T-helper 17 cell (primary cell): ENCODE results near the gene IKBKG. TPM values are rescaled to one million over a fixed set of nuclear protein-coding genes. Genes with fewer than 3 reads are reported as not detected.
"Not testable (repeated sequence)": the region's sequence is repeated elsewhere in the genome, so short reads cannot be mapped to it uniquely, and the experiment has no call there.

Source experiments
- ATAC-seq: fragments of 150-1000 bp; cut with Tn5 transposase; 2 replicates; pipeline ENCODE4 v1.10.0; 2021; ENCODE audit warnings: mild to moderate bottlenecking, moderate library complexity
- DNase-seq, 3 donors: peaks; one replicate each; pipeline versions ENCODE4 v3.0.0 to v3.0.0-alpha.2; 2020 to 2021
- H3K9me3 ChIP-seq: one replicate; pipeline ENCODE4 v1.7.0; 2013; ENCODE audit warnings: low read length, mild to moderate bottlenecking; ENCODE audit not compliant: control insufficient read depth, poor library complexity, severe bottlenecking
- H3K27ac Mint-ChIP-seq: one replicate; pipeline ENCODE4 v1.8.0; 2022; ENCODE audit warnings: mild to moderate bottlenecking, moderate library complexity, mixed read lengths
- H3K27me3 Mint-ChIP-seq: one replicate; pipeline ENCODE4 v1.8.0; 2022; ENCODE audit warnings: mixed read lengths
- H3K36me3 Mint-ChIP-seq: one replicate; pipeline ENCODE4 v1.8.0; 2022; ENCODE audit warnings: low read depth, mixed read lengths
- H3K4me1 Mint-ChIP-seq: one replicate; pipeline ENCODE4 v1.8.0; 2022; ENCODE audit warnings: mild to moderate bottlenecking, mixed read lengths
- H3K4me3 Mint-ChIP-seq: one replicate; pipeline ENCODE4 v1.8.0; 2022; ENCODE audit warnings: mild to moderate bottlenecking, moderate library complexity, mixed read lengths
- total RNA-seq, 4 donors: library from RNA in 2 of 4; stranded (reverse) in 2 of 4; gene quantifications; one replicate each; pipeline ENCODE4 v1.2.3 and lab custom pipeline; 2022 to 2026

The IKBKG gene, protein sequence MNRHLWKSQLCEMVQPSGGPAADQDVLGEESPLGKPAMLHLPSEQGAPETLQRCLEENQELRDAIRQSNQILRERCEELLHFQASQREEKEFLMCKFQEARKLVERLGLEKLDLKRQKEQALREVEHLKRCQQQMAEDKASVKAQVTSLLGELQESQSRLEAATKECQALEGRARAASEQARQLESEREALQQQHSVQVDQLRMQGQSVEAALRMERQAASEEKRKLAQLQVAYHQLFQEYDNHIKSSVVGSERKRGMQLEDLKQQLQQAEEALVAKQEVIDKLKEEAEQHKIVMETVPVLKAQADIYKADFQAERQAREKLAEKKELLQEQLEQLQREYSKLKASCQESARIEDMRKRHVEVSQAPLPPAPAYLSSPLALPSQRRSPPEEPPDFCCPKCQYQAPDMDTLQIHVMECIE
- total RNA-seq (10 to 100 TPM; 35.9 to 45.1 TPM), total RNA-seq (lab: John Stamatoyannopoulos, UW) (11.6 to 13.6 reads per million in 2 donors)

GRCh38 chrX:154547245-154548027, at the start of gene IKBKG:
IKBKG (plus strand) TSS chrX:154547620; CDS start chrX:154552003, 4,383 bp downstream.
- Mint-ChIP-seq H3K4me1 (peaks cover 35% of the 10 kb centered on the region), H3K27ac (peak within 1 kb of the TSS; percentile 96), H3K27me3 (no peaks in the 10 kb centered on the region), H3K36me3 (no peaks in the 10 kb centered on the region), H3K4me3 (peak within 1 kb of the TSS; percentile 98)
- no peaks in the 10 kb centered on the region for H3K9me3 ChIP-seq
- ATAC-seq (peak; percentile 85), DNase-seq (peak; percentile 76 to 84 (median 82))

- not testable (repeated sequence) for H3K9me3 ChIP-seq, H3K36me3 Mint-ChIP-seq, H3K27me3 Mint-ChIP-seq, ATAC-seq, H3K27ac Mint-ChIP-seq, H3K4me3 Mint-ChIP-seq, H3K4me1 Mint-ChIP-seq, DNase-seq
Observed at GRCh38 chrX:154501423-154501822, 46.0 kb upstream of the IKBKG start.

DNA sequence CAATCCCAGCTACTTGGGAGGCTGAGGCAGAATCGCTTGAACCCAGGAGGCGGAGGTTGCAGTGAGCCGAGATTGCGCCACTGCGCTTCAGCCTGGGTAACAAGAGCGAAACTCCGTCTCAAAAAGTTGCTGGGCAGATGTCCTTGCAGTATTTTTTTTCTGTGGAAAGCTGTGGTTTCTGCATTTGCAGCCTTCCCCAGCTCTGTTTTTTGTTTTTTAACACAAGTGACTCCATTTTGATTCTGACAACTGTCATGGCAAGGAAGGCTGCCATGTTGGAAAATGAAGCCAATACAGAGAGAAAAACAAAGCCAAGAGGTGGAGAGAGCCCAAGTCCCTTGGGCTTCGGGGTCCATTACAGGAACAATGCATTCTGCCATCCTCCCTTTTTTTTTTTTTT, 45.3 kb upstream of the IKBKG start:
- DNase-seq (no peak), ATAC-seq (no peak)
- Mint-ChIP-seq H3K27me3 (no peaks in the 10 kb centered on the region), H3K36me3 (no peaks in the 10 kb centered on the region), H3K4me3 (no peak overlapping the region), H3K27ac (no peak overlapping the region), H3K4me1 (no peaks in the 10 kb centered on the region)
- H3K9me3 ChIP-seq = no peaks in the 10 kb centered on the region

DNA sequence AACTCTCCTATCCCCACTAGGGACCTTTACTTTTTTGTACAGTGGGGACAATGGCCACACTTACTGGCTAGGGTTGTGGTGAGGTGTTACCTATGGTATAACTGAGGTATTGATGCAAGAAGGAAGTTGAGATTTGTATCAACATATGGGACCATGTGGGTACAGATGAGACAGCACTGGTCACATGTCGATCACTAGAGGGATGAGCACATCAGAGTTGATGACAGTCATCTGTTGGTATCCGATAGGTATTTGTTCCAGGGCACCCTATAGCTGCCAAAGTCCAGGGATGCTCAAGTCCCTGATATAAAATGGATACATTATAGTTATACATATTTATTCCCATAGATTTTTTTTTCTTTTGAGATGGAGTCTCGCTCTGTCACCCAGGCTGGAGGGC, 44.4 kb upstream of the IKBKG start:
- Mint-ChIP-seq H3K27me3 (no peaks in the 10 kb centered on the region), H3K4me3 (no peak overlapping the region), H3K36me3 (no peaks in the 10 kb centered on the region), H3K4me1 (no peaks in the 10 kb centered on the region), H3K27ac (no peak overlapping the region)
- DNase-seq (no peak), ATAC-seq (no peak)
- no peaks in the 10 kb centered on the region for H3K9me3 ChIP-seq

DNA sequence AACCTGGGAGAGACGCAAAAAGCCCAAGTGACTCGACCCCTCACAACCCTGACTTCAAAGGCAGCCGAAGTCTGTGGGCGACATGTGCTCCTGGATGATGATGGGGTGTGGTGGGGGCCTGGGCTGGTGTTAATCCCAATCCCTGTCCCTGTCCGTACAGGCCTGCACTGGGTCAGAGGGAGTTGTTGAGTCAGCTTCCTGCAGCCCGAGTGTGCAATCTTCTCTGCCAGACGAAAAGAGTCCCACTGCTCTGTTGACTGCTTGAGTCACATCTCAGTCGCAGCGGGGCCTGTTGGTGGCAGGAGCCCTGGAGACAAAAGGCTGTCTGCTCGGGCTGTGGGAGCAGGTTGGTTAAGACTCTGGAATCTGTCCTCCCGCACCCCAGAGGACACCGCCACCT, 41.7 kb upstream of the IKBKG start:
- H3K4me3 Mint-ChIP-seq = no peak overlapping the region

DNA sequence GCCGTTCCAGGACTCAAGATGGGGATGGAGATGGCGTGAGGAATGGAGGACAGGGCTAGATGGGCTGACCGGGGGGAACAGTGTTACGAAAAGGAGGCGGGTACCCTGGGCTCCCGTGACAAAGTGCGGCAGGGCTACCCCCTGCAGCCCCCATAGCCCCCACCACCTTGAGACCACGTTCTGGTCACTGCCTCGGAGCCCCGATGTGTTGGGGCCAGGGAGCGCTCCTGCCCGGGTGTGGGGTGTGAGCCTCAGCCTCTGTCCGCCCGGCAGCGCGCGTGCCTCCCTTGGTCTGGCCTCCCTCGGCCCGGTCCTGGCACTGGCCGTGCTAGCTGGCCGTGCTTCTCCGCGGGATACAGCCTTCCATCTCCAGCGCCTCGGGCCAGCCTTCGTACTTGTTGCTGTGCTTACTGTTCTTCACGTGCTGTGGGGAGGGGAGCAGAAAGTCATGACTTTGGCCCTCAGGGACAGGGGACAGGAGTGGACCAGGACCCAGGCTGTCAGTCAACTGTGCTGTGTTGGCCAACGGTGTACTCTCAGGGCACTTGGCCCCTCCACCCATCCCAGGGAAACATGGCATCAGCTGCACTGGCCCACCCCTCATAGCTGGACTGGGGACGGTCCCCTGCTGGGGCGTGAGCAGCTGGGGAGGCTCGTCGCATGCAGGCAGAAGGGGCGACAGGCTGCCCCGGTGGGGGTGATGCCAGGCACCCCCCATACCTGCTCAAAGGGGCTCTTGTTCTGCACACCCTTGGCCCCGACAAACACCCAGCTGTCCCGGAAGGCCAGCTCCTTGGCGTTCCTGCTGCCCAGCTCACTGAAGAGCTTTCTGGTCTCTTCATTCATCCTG, 40.7 kb upstream of the IKBKG start:
- H3K4me1 Mint-ChIP-seq = peaks cover 5% of the 10 kb centered on the region
- H3K4me3 Mint-ChIP-seq = no peak overlapping the region
- peaks cover 2% of the 10 kb centered on the region for H3K36me3 Mint-ChIP-seq
- no peaks in the 10 kb centered on the region for H3K9me3 ChIP-seq
- no peaks in the 10 kb centered on the region for H3K27me3 Mint-ChIP-seq
- no peak for ATAC-seq
- DNase-seq = no peak
- H3K27ac Mint-ChIP-seq = no peak overlapping the region

More for the DNA sequence above, 41.7 kb upstream of the IKBKG start:
- Mint-ChIP-seq H3K27me3 (no peaks in the 10 kb centered on the region), H3K4me1 (peaks cover 5% of the 10 kb centered on the region), H3K36me3 (peaks cover 2% of the 10 kb centered on the region), H3K27ac (no peak overlapping the region)
- H3K9me3 ChIP-seq = no peaks in the 10 kb centered on the region
- DNase-seq = no peak
- no peak for ATAC-seq

DNA sequence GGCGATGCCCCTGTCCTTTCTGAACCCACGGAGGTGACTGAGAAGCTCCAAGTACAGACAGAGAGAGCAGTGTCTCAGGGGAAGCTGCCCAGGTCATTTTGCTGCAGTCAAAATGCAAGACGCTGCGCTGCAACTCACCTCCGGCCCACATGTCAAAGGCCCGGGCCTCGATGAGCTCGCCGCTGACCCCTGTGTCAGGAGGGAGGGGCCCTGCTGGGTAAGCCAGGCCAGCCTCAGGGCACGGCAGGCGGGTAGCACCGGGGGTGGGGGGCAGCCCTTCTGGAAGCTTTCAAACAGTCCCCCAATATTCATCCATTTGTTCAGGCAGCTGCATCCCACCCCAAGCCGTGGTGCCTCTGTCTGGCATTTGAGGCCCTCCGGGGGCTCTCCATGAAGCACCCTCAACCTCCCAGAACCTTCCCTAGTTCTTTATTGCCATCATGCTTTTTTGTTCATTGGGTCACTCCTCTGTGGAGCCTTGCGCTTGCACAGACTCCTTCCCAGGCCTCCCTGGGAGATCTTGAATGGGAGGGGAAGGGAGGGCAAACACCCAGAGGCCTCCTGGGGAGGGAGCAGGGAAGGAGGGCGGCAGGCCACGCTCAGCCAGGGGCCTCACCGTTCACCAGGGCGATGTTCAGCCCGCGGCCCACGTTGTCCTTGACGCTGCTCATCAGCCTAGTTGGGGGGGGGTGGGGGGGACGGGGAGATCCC, 39.6 kb upstream of the IKBKG start:
- ATAC-seq = no peak

DNA sequence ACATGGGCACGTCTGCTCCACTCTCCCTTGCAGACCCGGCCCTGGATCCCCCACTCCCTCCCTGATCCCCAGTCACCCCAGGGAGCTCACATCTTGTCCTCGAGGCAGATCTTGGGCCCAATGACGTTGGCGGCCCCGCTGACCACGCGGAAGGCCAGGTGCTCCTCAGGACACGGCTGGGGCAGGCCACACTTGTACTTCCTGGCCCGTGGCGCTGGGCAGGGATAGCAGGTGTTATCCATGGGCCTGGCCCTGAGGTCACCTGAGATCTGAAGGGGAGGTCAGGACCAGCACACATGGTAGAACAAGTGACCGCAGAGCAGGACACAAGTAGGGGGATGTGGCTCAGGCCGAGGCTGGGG, 39.1 kb upstream of the IKBKG start:
- H3K36me3 Mint-ChIP-seq = peaks cover 2% of the 10 kb centered on the region
- no peak overlapping the region for H3K4me3 Mint-ChIP-seq
- H3K9me3 ChIP-seq = no peaks in the 10 kb centered on the region
- no peak for ATAC-seq
- no peak overlapping the region for H3K27ac Mint-ChIP-seq
- no peaks in the 10 kb centered on the region for H3K27me3 Mint-ChIP-seq
- no peak for DNase-seq
- H3K4me1 Mint-ChIP-seq = peaks cover 5% of the 10 kb centered on the region

More for the DNA sequence above, 39.6 kb upstream of the IKBKG start:
- H3K4me3 Mint-ChIP-seq = no peak overlapping the region
- H3K9me3 ChIP-seq = no peaks in the 10 kb centered on the region
- peaks cover 5% of the 10 kb centered on the region for H3K4me1 Mint-ChIP-seq
- H3K27ac Mint-ChIP-seq = no peak overlapping the region
- peaks cover 2% of the 10 kb centered on the region for H3K36me3 Mint-ChIP-seq
- no peak for DNase-seq
- no peaks in the 10 kb centered on the region for H3K27me3 Mint-ChIP-seq

DNA sequence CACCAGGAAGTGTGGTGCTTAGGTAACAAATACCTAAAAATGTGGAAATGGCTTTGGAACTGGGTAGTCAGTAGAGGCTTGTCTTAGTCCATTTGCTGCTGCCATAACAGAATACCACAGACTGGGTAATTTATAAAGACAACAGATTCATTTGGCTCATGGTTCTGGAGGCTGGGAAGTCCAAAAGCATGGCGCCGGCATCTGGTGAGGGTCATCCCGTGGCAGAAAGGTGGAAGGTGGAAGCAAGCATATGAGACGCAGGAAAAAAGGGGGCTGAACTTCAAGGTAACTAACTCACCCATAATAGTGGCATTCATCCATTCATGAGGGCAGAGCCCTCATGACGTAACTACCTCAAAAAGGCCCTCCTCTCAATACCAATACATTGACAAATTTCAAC, 38.0 kb upstream of the IKBKG start:
- Mint-ChIP-seq H3K27ac (no peak overlapping the region), H3K36me3 (peaks cover 2% of the 10 kb centered on the region), H3K27me3 (no peaks in the 10 kb centered on the region), H3K4me1 (peaks cover 10% of the 10 kb centered on the region), H3K4me3 (no peak overlapping the region)
- no peaks in the 10 kb centered on the region for H3K9me3 ChIP-seq
- ATAC-seq (no peak), DNase-seq (no peak)

DNA sequence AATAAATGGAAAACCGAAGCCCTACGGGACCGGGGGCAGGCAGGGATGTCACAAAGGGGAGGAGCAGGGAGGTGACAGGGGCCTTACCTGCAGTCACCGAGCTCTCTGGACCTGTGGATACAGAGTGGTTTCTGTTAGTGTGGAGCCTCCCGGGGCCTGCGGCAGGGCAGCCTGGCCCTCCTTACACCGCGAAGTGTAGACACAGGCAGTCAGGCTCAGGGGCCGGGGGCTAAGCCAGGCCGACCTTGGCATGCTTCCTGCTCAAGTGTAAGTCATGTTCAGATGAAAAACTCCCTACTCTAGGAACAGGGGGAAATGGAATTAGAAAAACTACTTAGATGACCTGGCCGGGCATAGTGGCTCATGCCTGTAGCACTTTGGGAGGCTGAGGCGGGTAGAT, 35.7 kb upstream of the IKBKG start:
- Mint-ChIP-seq H3K4me3 (no peak overlapping the region), H3K4me1 (peaks cover 20% of the 10 kb centered on the region), H3K27ac (peak overlapping the region; percentile 19), H3K36me3 (peaks cover 2% of the 10 kb centered on the region), H3K27me3 (no peaks in the 10 kb centered on the region)
- no peak for DNase-seq
- H3K9me3 ChIP-seq = no peaks in the 10 kb centered on the region
- ATAC-seq = no peak

- H3K9me3 ChIP-seq = no peaks in the 10 kb centered on the region
- Mint-ChIP-seq H3K4me3 (no peak overlapping the region), H3K4me1 (peaks cover 20% of the 10 kb centered on the region), H3K27ac (no peak overlapping the region), H3K27me3 (no peaks in the 10 kb centered on the region), H3K36me3 (peaks cover 2% of the 10 kb centered on the region)
- DNase-seq (no peak), ATAC-seq (no peak)
Observed at GRCh38 chrX:154512879-154513553, 34.4 kb upstream of the IKBKG start.

GRCh38 chrX:154513716-154514115, 33.7 kb upstream of the IKBKG start:
- ATAC-seq (no peak), DNase-seq (no peak)
- H3K36me3 Mint-ChIP-seq = peaks cover 2% of the 10 kb centered on the region
- peaks cover 17% of the 10 kb centered on the region for H3K4me1 Mint-ChIP-seq
- H3K9me3 ChIP-seq = no peaks in the 10 kb centered on the region
- H3K27ac Mint-ChIP-seq = no peak overlapping the region
- peak overlapping the region; percentile 75 for H3K4me3 Mint-ChIP-seq
- H3K27me3 Mint-ChIP-seq = no peaks in the 10 kb centered on the region
